ENCODE measurements around the gene ZNF22.

ZNF22 gene

GRCh38 chr10:45034301-45034700, 33.6 kb downstream of the ZNF22 start:
- Mint-ChIP-seq H3K9me3 (peaks cover 11% of the 10 kb centered on the region), H3K27ac (no peak overlapping the region), H3K4me1 (no peaks in the 10 kb centered on the region), H3K36me3 (peaks cover 7% of the 10 kb centered on the region), H3K4me3 (no peak overlapping the region), H3K27me3 (peaks cover 8% of the 10 kb centered on the region)
- ATAC-seq (ENCODE audit: low read depth): no peak
- DNase-seq (ENCODE audit: low spot score in 2 of 2): no peak

- no peak overlapping the region for H3K27ac Mint-ChIP-seq
- peaks cover 5% of the 10 kb centered on the region for H3K9me3 Mint-ChIP-seq
- H3K4me3 Mint-ChIP-seq: no peak overlapping the region
- peaks cover 8% of the 10 kb centered on the region for H3K27me3 Mint-ChIP-seq
- H3K36me3 Mint-ChIP-seq: peaks cover 4% of the 10 kb centered on the region
- H3K4me1 Mint-ChIP-seq: no peaks in the 10 kb centered on the region
- ATAC-seq (ENCODE audit: low read depth) (no peak), DNase-seq (ENCODE audit: low spot score in 2 of 2) (no peak)
Observed at GRCh38 chr10:45035673-45036072, 35.0 kb downstream of the ZNF22 start.

- no peak for ATAC-seq (ENCODE audit: low read depth)
- DNase-seq (ENCODE audit: low spot score in 2 of 2): no peak
- Mint-ChIP-seq H3K9me3 (no peaks in the 10 kb centered on the region), H3K4me3 (no peak overlapping the region), H3K4me1 (no peaks in the 10 kb centered on the region), H3K27me3 (peaks cover 5% of the 10 kb centered on the region), H3K36me3 (no peaks in the 10 kb centered on the region), H3K27ac (no peak overlapping the region)
Observed at GRCh38 chr10:45040921-45041542, 40.3 kb downstream of the ZNF22 start.

- no peak for DNase-seq (ENCODE audit: low spot score in 2 of 2)
- no peaks in the 10 kb centered on the region for H3K36me3 Mint-ChIP-seq
- no peak overlapping the region for H3K4me3 Mint-ChIP-seq
Observed at GRCh38 chr10:45044290-45044689, 43.6 kb downstream of the ZNF22 start.

GRCh38 chr10:45050551-45051235, 50.0 kb downstream of the ZNF22 start:
- ATAC-seq (ENCODE audit: low read depth) (no peak), DNase-seq (ENCODE audit: low spot score in 2 of 2) (no peak)
- no peak overlapping the region for H3K4me3 Mint-ChIP-seq
- H3K27me3 Mint-ChIP-seq: peaks cover 5% of the 10 kb centered on the region
- no peaks in the 10 kb centered on the region for H3K4me1 Mint-ChIP-seq
- no peak overlapping the region for H3K27ac Mint-ChIP-seq
- no peaks in the 10 kb centered on the region for H3K36me3 Mint-ChIP-seq
- H3K9me3 Mint-ChIP-seq: peaks cover 4% of the 10 kb centered on the region

More at GRCh38 chr10:45044290-45044689, 43.6 kb downstream of the ZNF22 start:
- Mint-ChIP-seq H3K27ac (no peak overlapping the region), H3K27me3 (no peaks in the 10 kb centered on the region), H3K9me3 (peaks cover 2% of the 10 kb centered on the region), H3K4me1 (no peaks in the 10 kb centered on the region)
- ATAC-seq (ENCODE audit: low read depth): no peak

- Mint-ChIP-seq H3K4me1 (peaks cover 3% of the 10 kb centered on the region), H3K9me3 (peaks cover 4% of the 10 kb centered on the region), H3K4me3 (no peak overlapping the region), H3K36me3 (no peaks in the 10 kb centered on the region), H3K27me3 (peaks cover 5% of the 10 kb centered on the region), H3K27ac (no peak overlapping the region)
- no peak for DNase-seq (ENCODE audit: low spot score in 2 of 2)
- no peak for ATAC-seq (ENCODE audit: low read depth)
Observed at GRCh38 chr10:45052700-45053099, 52.0 kb downstream of the ZNF22 start.

GRCh38 chr10:45053569-45054100, 52.9 kb downstream of the ZNF22 start:
- DNase-seq (ENCODE audit: low spot score in 2 of 2): no peak
- no peak for ATAC-seq (ENCODE audit: low read depth)
- Mint-ChIP-seq H3K27me3 (peaks cover 5% of the 10 kb centered on the region), H3K36me3 (no peaks in the 10 kb centered on the region), H3K27ac (no peak overlapping the region), H3K4me1 (peaks cover 3% of the 10 kb centered on the region), H3K9me3 (peaks cover 4% of the 10 kb centered on the region), H3K4me3 (no peak overlapping the region)
